GM23338 (cell line): Measurements from ENCODE around the gene PHKB. TPM values are rescaled to one million over a fixed set of nuclear protein-coding genes. Genes with fewer than 3 reads are reported as not detected.

ENCODE experiments used
- ATAC-seq: fragments of 200-7000 bp; cut with Tn5 transposase; 3 replicates; pipeline ENCODE4 v1.9.1; 2020
- DNase-seq: peaks from one replicate; pipeline ENCODE4 v3.0.0-alpha.2; 2015; ENCODE audit warnings: low spot score
- H2AFZ ChIP-seq: fragments of 200-600 bp; sonication (generic); 2 replicates; pipeline ENCODE4 v1.8.0; 2016; ENCODE audit warnings: antibody characterized with exemption, mild to moderate bottlenecking, moderate library complexity
- H3F3A ChIP-seq: fragments of 200-600 bp; sonication (generic); replicated peaks from 2 replicates; pipeline ENCODE4 v1.8.0; 2017; ENCODE audit warnings: antibody characterized with exemption, mixed run types, low read depth
- H3K27ac ChIP-seq: fragments of 200-600 bp; sonication (generic); 2 replicates; pipeline ENCODE4 v1.6.1; 2016; ENCODE audit warnings: low read depth
- H3K27me3 ChIP-seq: fragments of 200-600 bp; sonication (generic); 2 replicates; pipeline ENCODE4 v1.8.0; 2016; ENCODE audit warnings: mild to moderate bottlenecking, mixed run types, moderate library complexity; ENCODE audit not compliant: insufficient read depth
- H3K36me3 ChIP-seq: fragments of 200-600 bp; sonication (generic); 2 replicates; pipeline ENCODE4 v1.8.0; 2016; ENCODE audit warnings: mild to moderate bottlenecking; ENCODE audit not compliant: insufficient read depth
- H3K4me1 ChIP-seq: fragments of 200-600 bp; sonication (generic); 2 replicates; pipeline ENCODE4 v1.8.0; 2016; ENCODE audit warnings: mild to moderate bottlenecking, moderate library complexity; ENCODE audit not compliant: insufficient read depth
- H3K4me2 ChIP-seq: fragments of 200-600 bp; sonication (generic); 2 replicates; pipeline ENCODE4 v1.7.1; 2017; ENCODE audit warnings: mixed run types
- H3K4me3 ChIP-seq: fragments of 200-600 bp; sonication (generic); 2 replicates; pipeline ENCODE4 v1.6.1; 2016; ENCODE audit warnings: mixed run types
- H3K79me2 ChIP-seq: fragments of 200-600 bp; sonication (generic); replicated peaks from 2 replicates; pipeline ENCODE4 v1.8.0; 2017; ENCODE audit warnings: mild to moderate bottlenecking; ENCODE audit not compliant: insufficient read depth
- H3K9me2 ChIP-seq: fragments of 200-600 bp; sonication (generic); 2 replicates; pipeline ENCODE4 v1.8.0; 2017; ENCODE audit not compliant: insufficient read depth
- H4K20me1 ChIP-seq: fragments of 200-600 bp; sonication (generic); replicated peaks from 2 replicates; pipeline ENCODE4 v1.8.0; 2017; ENCODE audit warnings: mild to moderate bottlenecking; ENCODE audit not compliant: insufficient read depth
- H3K27ac Mint-ChIP-seq: 2 replicates; pipeline ENCODE4 v1.8.0; 2020; ENCODE audit warnings: inconsistent platforms, mild to moderate bottlenecking, moderate library complexity, mixed read lengths
- H3K27me3 Mint-ChIP-seq: 3 replicates; pipeline ENCODE4 v1.8.0; 2022; ENCODE audit warnings: low read depth, mild to moderate bottlenecking, moderate library complexity, mixed read lengths, inconsistent platforms; ENCODE audit not compliant: insufficient read depth, poor library complexity
- H3K36me3 Mint-ChIP-seq: 3 replicates; pipeline ENCODE4 v1.8.0; 2021; ENCODE audit warnings: low read depth, mild to moderate bottlenecking, inconsistent platforms, moderate library complexity, mixed read lengths
- H3K4me1 Mint-ChIP-seq: 3 replicates; pipeline ENCODE4 v1.8.0; 2020; ENCODE audit warnings: mild to moderate bottlenecking, inconsistent platforms, mixed read lengths
- H3K4me3 Mint-ChIP-seq: 3 replicates; pipeline ENCODE4 v1.8.0; 2021; ENCODE audit warnings: moderate library complexity, mild to moderate bottlenecking, inconsistent platforms, mixed read lengths
- H3K9me3 Mint-ChIP-seq: 3 replicates; pipeline ENCODE4 v1.8.0; 2020; ENCODE audit warnings: moderate library complexity, mild to moderate bottlenecking, inconsistent platforms, mixed read lengths
- EZH2phosphoT487 ChIP-seq: fragments of 200-600 bp; sonication (generic); IDR thresholded peaks from one replicate; pipeline ENCODE4 v1.8.1; 2018; ENCODE audit warnings: antibody characterized with exemption; ENCODE audit not compliant: unreplicated experiment
- POLR2AphosphoS5 ChIP-seq: IDR thresholded peaks from 2 replicates; pipeline ENCODE4 v1.6.1; 2016; ENCODE audit warnings: antibody characterized with exemption, low read depth
- STAT1 ChIP-seq: IDR thresholded peaks from one replicate; pipeline ENCODE4 v1.6.1; 2016; ENCODE audit warnings: antibody characterized with exemption; ENCODE audit not compliant: unreplicated experiment
- ZNF114 ChIP-seq: fragments of 250-450 bp; sonication (Bioruptor Pico); IDR thresholded peaks from 2 replicates; pipeline ENCODE4 v1.5.0; 2020; ENCODE audit warnings: mild to moderate bottlenecking, moderate library complexity
- ZNF331 ChIP-seq: fragments of 250-450 bp; sonication (Bioruptor Pico); IDR thresholded peaks from 2 replicates; pipeline ENCODE4 v1.5.0; 2020; ENCODE audit warnings: low read depth, mild to moderate bottlenecking, moderate library complexity
- polyA plus RNA-seq: library from polyadenylated mRNA; unstranded; fragments of >200 nt; fragmentation: Nextera tagmentation; extraction: Ambion mirVana; gene quantifications from 2 replicates; pipeline ENCODE4 v1.2.1, GENCODE V29; 2016
- total RNA-seq: library from RNA; depleted of rRNA; stranded (reverse); fragments of >200 nt; shearing (Covaris generic); gene quantifications from 2 replicates; pipeline ENCODE4 v1.2.3, GENCODE V29; 2014
- TF ChIP-seq, protein P1 (sequence below): IDR thresholded peaks from one replicate; pipeline ENCODE4 v1.6.1; 2018; ENCODE audit warnings: antibody characterized with exemption; ENCODE audit not compliant: unreplicated experiment
- TF ChIP-seq, protein P2 (sequence below): IDR thresholded peaks from 2 replicates; pipeline ENCODE4 v1.6.1; 2016; ENCODE audit warnings: antibody characterized with exemption
- TF ChIP-seq, protein P3 (sequence below): fragments of 250-450 bp; sonication (Bioruptor Pico); IDR thresholded peaks from 2 replicates; pipeline ENCODE4 v1.5.0; 2020; ENCODE audit warnings: mild to moderate bottlenecking, moderate library complexity

The PHKB gene
- total and polyA plus RNA-seq, 2 experiments from 2014 or later, result 20.3 to 57.3 TPM

DNA sequence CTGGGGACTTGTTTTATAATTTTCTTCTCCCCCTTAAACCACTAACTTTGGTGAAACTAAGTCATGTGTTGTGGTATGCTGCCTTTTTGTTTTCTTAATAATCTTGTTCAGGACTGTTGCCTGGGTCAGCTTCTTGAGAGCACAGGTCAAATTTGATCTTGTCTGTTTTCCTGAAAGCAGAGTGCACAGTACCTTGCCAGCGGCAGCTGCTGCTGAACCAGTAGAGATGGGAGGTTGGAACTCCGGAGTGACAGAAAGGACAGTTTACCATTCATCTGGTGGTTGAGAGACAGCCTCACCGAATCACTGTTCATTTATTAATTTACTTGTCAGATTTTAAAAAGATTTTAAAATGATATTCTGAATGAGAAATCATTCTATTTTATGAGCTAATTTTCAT, 125.0 kb downstream of the PHKB start:
- Histone ChIP-seq H2AFZ (no peak overlapping the region), H3K79me2 (no peaks in the 10 kb centered on the region), H4K20me1 (no peaks in the 10 kb centered on the region), H3F3A (no peaks in the 10 kb centered on the region), H3K27me3 (no peaks in the 10 kb centered on the region), H3K9me2 (no peaks in the 10 kb centered on the region), H3K4me1 (0 out of 2 replicates have a peak, but pooled peaks cover 12% of the 10 kb centered on the region), H3K4me2 (no peak overlapping the region), H3K4me3 (no peak overlapping the region), H3K36me3 (no peaks in the 10 kb centered on the region), H3K27ac (no peak overlapping the region)
- Mint-ChIP-seq H3K4me1 (peaks cover 15% of the 10 kb centered on the region), H3K36me3 (peaks cover 4% of the 10 kb centered on the region; the same call in 2 of the 3 replicates), H3K9me3 (no peaks in the 10 kb centered on the region), H3K27me3 (no peaks in the 10 kb centered on the region), H3K27ac (0 out of 2 replicates have a peak overlapping the region, but pooled peaks have one; percentile 17), H3K4me3 (no peak overlapping the region)
- DNase-seq, result no peak
- no peak for TF ChIP-seq STAT1
- TF ChIP-seq ZNF114 (CRISPR knock-in tag), result no peak
- no peak for TF ChIP-seq POLR2AphosphoS5
- no peak for TF ChIP-seq EZH2phosphoT487
- TF ChIP-seq, protein P1, sequence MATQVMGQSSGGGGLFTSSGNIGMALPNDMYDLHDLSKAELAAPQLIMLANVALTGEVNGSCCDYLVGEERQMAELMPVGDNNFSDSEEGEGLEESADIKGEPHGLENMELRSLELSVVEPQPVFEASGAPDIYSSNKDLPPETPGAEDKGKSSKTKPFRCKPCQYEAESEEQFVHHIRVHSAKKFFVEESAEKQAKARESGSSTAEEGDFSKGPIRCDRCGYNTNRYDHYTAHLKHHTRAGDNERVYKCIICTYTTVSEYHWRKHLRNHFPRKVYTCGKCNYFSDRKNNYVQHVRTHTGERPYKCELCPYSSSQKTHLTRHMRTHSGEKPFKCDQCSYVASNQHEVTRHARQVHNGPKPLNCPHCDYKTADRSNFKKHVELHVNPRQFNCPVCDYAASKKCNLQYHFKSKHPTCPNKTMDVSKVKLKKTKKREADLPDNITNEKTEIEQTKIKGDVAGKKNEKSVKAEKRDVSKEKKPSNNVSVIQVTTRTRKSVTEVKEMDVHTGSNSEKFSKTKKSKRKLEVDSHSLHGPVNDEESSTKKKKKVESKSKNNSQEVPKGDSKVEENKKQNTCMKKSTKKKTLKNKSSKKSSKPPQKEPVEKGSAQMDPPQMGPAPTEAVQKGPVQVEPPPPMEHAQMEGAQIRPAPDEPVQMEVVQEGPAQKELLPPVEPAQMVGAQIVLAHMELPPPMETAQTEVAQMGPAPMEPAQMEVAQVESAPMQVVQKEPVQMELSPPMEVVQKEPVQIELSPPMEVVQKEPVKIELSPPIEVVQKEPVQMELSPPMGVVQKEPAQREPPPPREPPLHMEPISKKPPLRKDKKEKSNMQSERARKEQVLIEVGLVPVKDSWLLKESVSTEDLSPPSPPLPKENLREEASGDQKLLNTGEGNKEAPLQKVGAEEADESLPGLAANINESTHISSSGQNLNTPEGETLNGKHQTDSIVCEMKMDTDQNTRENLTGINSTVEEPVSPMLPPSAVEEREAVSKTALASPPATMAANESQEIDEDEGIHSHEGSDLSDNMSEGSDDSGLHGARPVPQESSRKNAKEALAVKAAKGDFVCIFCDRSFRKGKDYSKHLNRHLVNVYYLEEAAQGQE, result no peak
- TF ChIP-seq, protein P2, sequence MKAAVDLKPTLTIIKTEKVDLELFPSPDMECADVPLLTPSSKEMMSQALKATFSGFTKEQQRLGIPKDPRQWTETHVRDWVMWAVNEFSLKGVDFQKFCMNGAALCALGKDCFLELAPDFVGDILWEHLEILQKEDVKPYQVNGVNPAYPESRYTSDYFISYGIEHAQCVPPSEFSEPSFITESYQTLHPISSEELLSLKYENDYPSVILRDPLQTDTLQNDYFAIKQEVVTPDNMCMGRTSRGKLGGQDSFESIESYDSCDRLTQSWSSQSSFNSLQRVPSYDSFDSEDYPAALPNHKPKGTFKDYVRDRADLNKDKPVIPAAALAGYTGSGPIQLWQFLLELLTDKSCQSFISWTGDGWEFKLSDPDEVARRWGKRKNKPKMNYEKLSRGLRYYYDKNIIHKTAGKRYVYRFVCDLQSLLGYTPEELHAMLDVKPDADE, result no peak
- no peak for TF ChIP-seq ZNF331 (CRISPR knock-in tag)
- no peak for ATAC-seq

DNA sequence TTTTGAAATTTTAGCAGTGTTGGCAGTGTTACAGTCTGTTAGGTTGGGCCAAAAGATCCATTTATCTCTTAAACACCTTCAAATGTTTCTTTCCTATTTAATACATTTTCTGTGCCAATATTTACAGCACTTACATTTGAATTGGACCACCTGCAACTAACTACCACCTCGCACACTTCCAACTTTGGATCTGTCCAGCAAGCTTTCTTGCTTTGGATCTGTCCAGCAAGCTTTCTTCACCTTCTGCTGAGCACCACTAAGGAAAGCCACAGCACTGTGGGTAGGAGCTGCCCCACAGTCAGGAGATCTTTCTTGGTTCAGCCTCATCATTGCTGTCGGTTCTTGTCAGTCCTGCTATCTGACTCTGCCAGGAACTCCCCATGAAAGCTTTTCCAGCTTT, 129.3 kb downstream of the PHKB start:
- peaks cover 12% of the 10 kb centered on the region; the same call in 2 of the 3 replicates for H3K36me3 Mint-ChIP-seq
- no peaks in the 10 kb centered on the region for H3K4me1 Mint-ChIP-seq

More for the DNA sequence above, 129.3 kb downstream of the PHKB start:
- no peaks in the 10 kb centered on the region for H3K36me3 ChIP-seq
- H2AFZ ChIP-seq, result no peak overlapping the region
- Mint-ChIP-seq H3K9me3 (no peaks in the 10 kb centered on the region), H3K27me3 (no peaks in the 10 kb centered on the region), H3K4me3 (no peak overlapping the region), H3K27ac (no peak overlapping the region; the same call in 1 of the 2 replicates)
- no peaks in the 10 kb centered on the region for H4K20me1 ChIP-seq
- no peaks in the 10 kb centered on the region for H3K27me3 ChIP-seq
- no peak overlapping the region for H3K4me2 ChIP-seq
- no peak overlapping the region for H3K27ac ChIP-seq
- no peak for TF ChIP-seq POLR2AphosphoS5
- TF ChIP-seq, protein P3, sequence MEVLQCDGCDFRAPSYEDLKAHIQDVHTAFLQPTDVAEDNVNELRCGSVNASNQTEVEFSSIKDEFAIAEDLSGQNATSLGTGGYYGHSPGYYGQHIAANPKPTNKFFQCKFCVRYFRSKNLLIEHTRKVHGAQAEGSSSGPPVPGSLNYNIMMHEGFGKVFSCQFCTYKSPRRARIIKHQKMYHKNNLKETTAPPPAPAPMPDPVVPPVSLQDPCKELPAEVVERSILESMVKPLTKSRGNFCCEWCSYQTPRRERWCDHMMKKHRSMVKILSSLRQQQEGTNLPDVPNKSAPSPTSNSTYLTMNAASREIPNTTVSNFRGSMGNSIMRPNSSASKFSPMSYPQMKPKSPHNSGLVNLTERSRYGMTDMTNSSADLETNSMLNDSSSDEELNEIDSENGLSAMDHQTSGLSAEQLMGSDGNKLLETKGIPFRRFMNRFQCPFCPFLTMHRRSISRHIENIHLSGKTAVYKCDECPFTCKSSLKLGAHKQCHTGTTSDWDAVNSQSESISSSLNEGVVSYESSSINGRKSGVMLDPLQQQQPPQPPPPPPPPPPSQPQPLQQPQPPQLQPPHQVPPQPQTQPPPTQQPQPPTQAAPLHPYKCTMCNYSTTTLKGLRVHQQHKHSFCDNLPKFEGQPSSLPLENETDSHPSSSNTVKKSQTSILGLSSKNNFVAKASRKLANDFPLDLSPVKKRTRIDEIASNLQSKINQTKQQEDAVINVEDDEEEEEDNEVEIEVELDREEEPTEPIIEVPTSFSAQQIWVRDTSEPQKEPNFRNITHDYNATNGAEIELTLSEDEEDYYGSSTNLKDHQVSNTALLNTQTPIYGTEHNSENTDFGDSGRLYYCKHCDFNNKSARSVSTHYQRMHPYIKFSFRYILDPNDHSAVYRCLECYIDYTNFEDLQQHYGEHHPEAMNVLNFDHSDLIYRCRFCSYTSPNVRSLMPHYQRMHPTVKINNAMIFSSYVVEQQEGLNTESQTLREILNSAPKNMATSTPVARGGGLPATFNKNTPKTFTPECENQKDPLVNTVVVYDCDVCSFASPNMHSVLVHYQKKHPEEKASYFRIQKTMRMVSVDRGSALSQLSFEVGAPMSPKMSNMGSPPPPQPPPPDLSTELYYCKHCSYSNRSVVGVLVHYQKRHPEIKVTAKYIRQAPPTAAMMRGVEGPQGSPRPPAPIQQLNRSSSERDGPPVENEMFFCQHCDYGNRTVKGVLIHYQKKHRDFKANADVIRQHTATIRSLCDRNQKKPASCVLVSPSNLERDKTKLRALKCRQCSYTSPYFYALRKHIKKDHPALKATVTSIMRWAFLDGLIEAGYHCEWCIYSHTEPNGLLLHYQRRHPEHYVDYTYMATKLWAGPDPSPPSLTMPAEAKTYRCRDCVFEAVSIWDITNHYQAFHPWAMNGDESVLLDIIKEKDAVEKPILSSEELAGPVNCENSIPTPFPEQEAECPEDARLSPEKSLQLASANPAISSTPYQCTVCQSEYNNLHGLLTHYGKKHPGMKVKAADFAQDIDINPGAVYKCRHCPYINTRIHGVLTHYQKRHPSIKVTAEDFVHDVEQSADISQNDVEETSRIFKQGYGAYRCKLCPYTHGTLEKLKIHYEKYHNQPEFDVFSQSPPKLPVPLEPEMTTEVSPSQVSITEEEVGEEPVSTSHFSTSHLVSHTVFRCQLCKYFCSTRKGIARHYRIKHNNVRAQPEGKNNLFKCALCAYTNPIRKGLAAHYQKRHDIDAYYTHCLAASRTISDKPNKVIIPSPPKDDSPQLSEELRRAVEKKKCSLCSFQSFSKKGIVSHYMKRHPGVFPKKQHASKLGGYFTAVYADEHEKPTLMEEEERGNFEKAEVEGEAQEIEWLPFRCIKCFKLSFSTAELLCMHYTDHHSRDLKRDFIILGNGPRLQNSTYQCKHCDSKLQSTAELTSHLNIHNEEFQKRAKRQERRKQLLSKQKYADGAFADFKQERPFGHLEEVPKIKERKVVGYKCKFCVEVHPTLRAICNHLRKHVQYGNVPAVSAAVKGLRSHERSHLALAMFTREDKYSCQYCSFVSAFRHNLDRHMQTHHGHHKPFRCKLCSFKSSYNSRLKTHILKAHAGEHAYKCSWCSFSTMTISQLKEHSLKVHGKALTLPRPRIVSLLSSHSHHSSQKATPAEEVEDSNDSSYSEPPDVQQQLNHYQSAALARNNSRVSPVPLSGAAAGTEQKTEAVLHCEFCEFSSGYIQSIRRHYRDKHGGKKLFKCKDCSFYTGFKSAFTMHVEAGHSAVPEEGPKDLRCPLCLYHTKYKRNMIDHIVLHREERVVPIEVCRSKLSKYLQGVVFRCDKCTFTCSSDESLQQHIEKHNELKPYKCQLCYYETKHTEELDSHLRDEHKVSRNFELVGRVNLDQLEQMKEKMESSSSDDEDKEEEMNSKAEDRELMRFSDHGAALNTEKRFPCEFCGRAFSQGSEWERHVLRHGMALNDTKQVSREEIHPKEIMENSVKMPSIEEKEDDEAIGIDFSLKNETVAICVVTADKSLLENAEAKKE (CRISPR knock-in tag), result no peak
- no peak for TF ChIP-seq ZNF331 (CRISPR knock-in tag)
- TF ChIP-seq, protein P2, result no peak
- ATAC-seq (no peak), DNase-seq (no peak)
- H3K9me2 ChIP-seq, result no peaks in the 10 kb centered on the region
- H3F3A ChIP-seq, result no peaks in the 10 kb centered on the region
- H3K79me2 ChIP-seq, result no peaks in the 10 kb centered on the region
- no peaks in the 10 kb centered on the region for H3K4me1 ChIP-seq
- no peak overlapping the region for H3K4me3 ChIP-seq
